K562 treated with DMSO at 1 percent for 4 hours (cell line): ENCODE data around the gene HOXC6. TPM values are rescaled to one million over a fixed set of nuclear protein-coding genes. Genes with fewer than 3 reads are reported as not detected.

Source experiments
- total RNA-seq: library from RNA; unstranded; fragments of 300-600 nt; gene quantifications from 2 replicates; pipeline ENCODE4 v1.2.3, GENCODE V29; 2022; ENCODE audit not compliant: insufficient read depth

The HOXC6 gene
- total RNA-seq: 3.0 and 3.9 TPM in 2 replicates

GRCh38 chr12:54028314-54029201 is at the start of gene HOXC6:
TSS of gene HOXC6 (plus strand) at chr12:54028440. CDS start at chr12:54028522, 82 bp downstream.

GRCh38 chr12:53984901-53985691 is 43.1 kb upstream of the HOXC6 start, which contains the start of gene HOXC10:
TSS of gene HOXC10 (plus strand) at chr12:53985146. CDS start at chr12:53985260, 114 bp downstream.

DNA sequence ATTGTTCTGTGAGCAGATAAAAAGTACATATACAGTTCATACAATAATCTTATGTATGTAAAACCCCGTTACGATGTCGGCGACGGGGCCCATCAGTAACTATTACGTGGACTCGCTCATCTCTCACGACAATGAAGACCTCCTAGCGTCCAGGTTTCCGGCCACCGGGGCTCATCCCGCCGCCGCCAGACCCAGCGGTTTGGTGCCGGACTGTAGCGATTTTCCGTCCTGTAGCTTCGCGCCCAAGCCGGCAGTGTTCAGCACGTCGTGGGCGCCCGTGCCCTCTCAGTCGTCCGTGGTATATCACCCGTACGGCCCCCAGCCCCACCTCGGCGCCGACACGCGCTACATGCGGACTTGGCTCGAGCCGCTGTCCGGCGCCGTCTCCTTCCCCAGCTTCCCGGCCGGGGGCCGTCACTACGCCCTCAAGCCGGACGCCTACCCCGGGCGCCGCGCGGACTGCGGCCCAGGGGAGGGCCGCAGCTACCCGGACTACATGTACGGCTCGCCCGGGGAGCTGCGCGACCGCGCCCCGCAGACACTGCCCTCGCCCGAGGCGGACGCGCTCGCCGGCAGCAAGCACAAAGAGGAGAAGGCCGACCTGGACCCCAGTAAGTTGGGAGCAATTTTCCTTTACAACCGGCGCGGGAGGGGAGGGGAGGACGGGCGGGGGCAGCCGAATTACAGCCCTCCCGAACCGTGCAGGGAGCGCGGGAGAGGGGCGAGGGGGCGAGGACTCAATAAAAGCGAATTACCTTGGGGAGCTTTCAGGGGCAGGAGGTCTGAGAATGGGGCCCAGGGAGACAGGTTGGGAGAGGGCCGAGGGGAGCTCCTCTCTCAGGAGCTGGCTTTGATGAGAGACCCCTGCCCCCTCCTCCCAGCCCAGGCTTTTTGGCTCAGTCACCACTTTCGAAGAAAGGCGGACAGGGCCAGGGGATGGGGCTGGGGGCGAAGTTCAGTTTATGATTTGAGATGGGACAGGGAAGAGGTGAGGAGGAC is 27.8 kb upstream of the HOXC6 start, which contains the start of gene HOXC9:
Gene HOXC9, plus strand, starts transcription at position 46 of the 999 bp plus-strand sequence. Its CDS starts 28 bp downstream, at position 74.

GRCh38 chr12:54032627-54033100 is 4.4 kb downstream of the HOXC6 start, which contains the start of gene HOXC5:
TSS of gene HOXC5 (plus strand) at chr12:54033050. CDS start at chr12:54033123, 73 bp downstream.

GRCh38 chr12:54053751-54054741 is 25.8 kb downstream of the HOXC6 start, which contains the start of gene HOXC4:
TSS of gene HOXC4 (plus strand) at chr12:54053835. CDS start at chr12:54053923, 88 bp downstream.

Other genes starting within 250 kb of the HOXC6 start
- 0.69 and 1.8 TPM in 2 replicates for gene HOXC13, start 89.6 kb upstream of the HOXC6 start, total RNA-seq
- 0.74 and 1.2 TPM in 2 replicates for gene HOXC12, start 73.5 kb upstream of the HOXC6 start, total RNA-seq
- gene HOXC11, start 55.3 kb upstream of the HOXC6 start, total RNA-seq: not detected in 2 replicates
- gene HOTAIR, start 53.5 kb upstream of the HOXC6 start, total RNA-seq: not detected in 2 replicates
- gene HOXC10, start 43.3 kb upstream of the HOXC6 start, total RNA-seq: 1.8 TPM in 1 of 2 replicates, not detected in the other
- gene HOXC9, start 28.3 kb upstream of the HOXC6 start, total RNA-seq: 16.9 and 19.0 TPM in 2 replicates
- gene HOXC8, start 19.5 kb upstream of the HOXC6 start, total RNA-seq: 0.34 TPM in 1 of 2 replicates, not detected in the other
- gene HOXC5, start 4.6 kb downstream of the HOXC6 start, total RNA-seq: not detected in 2 replicates
- gene HOXC4, start 25.4 kb downstream of the HOXC6 start, total RNA-seq: not detected in 2 replicates
- 21.5 and 24.2 TPM in 2 replicates for gene SMUG1, start 160.5 kb downstream of the HOXC6 start, total RNA-seq